Thyroid gland (tissue), 4 donors: Measurements from ENCODE around the gene GSN. TPM values are rescaled to one million over a fixed set of nuclear protein-coding genes. Genes with fewer than 3 reads are reported as not detected.
A peak's percentile ranks its signal among the peaks of the same experiment; 100 is the strongest.

Experiments used
- DNase-seq, 2 donors: peaks; one replicate each; pipeline ENCODE4 v3.0.0-alpha.2; 2019
- H3K27ac ChIP-seq, 3 donors: fragments of 200-600 bp; sonication (generic); 1 replicate in 2 of 3; 2 replicates in 1 of 3; pipeline ENCODE4 v1.5.1; 2016 to 2019; ENCODE audit warnings: mild to moderate bottlenecking in 1 of 3, moderate library complexity in 1 of 3
- H3K27me3 ChIP-seq: fragments of 200-600 bp; sonication (generic); one replicate; pipeline ENCODE4 v1.5.1; 2019
- H3K36me3 ChIP-seq, 2 donors: fragments of 200-600 bp; sonication (generic); one replicate each; pipeline ENCODE4 v1.5.1; 2016 to 2019
- H3K4me1 ChIP-seq, 2 donors: fragments of 200-600 bp; sonication (generic); one replicate each; pipeline ENCODE4 v1.5.1; 2017 to 2019
- H3K4me3 ChIP-seq, 3 donors: fragments of 200-600 bp; sonication (generic); replicated peaks in 1 of 3; 1 replicate in 2 of 3; 2 replicates in 1 of 3; pipeline ENCODE4 v1.5.1; 2016; ENCODE audit warnings: mild to moderate bottlenecking in 1 of 3
- H3K9me3 ChIP-seq: fragments of 200-600 bp; sonication (generic); one replicate; pipeline ENCODE4 v1.5.1; 2017
- POLR2A ChIP-seq, 2 donors: fragments of 450-650 bp; IDR thresholded peaks; one replicate each; pipeline ENCODE4 v1.6.1; 2017; ENCODE audit warnings: antibody characterized with exemption in 2 of 2, mild to moderate bottlenecking in 2 of 2, moderate library complexity in 1 of 2
- WGBS, 2 donors: methylation state at CpG; one replicate each; pipeline ENCODE4 v1.1.5; 2017; 5-methylcytosine and 5-hydroxymethylcytosine counted together
- intact Hi-C: fragments of 100-400 bp; cut with DNase I; formaldehyde crosslinking; loops from one replicate; pipeline ENCODE4 v1.15.1; 2023
- total RNA-seq, 4 donors: library from RNA; depleted of rRNA; stranded (reverse); fragments of >200 nt; gene quantifications; one replicate each; pipeline ENCODE4 v1.2.3, GENCODE V29; 2016
- TF ChIP-seq, protein P1 (sequence below), 6 experiments: fragments of 200-600 bp in 3 of 6; fragments of 450-650 bp in 3 of 6; sonication (generic) in 3 of 6; IDR thresholded peaks; one replicate each; pipeline ENCODE4 v1.5.1; 2016 to 2019; ENCODE audit warnings: antibody characterized with exemption in 6 of 6, mild to moderate bottlenecking in 2 of 6, inconsistent platforms in 1 of 6, moderate library complexity in 1 of 6

GSN gene
- total RNA-seq, 4 donors from 2014 or later: 1,151 to 1,624 (median 1,443) TPM

DNA sequence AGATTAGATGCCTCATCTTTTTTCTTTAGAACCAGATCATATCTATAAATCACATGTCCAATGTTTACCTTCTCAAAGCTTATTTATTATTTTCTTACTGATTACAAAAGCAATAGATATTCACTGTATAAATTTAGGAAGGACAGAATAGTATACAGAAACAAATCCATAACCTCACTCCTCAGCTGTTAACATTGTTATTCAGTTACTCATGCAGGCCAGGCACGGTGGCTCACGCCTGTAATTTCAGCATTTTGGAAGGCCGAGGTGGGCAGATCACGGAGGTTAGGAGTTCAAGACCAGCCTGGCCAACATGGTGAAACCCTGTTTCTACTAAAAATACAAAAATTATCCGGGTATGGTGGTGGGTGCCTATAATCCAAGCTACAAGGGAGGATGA, 86.8 kb downstream of the GSN start:
- no peak for DNase-seq
- no peak overlapping the region for H3K4me3 ChIP-seq
- peaks cover 15 to 48% of the 10 kb centered on the region in 2 donors for H3K4me1 ChIP-seq
- H3K36me3 ChIP-seq: peaks cover 6 to 7% of the 10 kb centered on the region in 2 donors
- intact Hi-C loops: no loop called here
- peak overlapping the region in 2 of 3 donors; percentile 1 to 59 for H3K27ac ChIP-seq
- no peaks in the 10 kb centered on the region for H3K9me3 ChIP-seq
- TF ChIP-seq, protein P1, sequence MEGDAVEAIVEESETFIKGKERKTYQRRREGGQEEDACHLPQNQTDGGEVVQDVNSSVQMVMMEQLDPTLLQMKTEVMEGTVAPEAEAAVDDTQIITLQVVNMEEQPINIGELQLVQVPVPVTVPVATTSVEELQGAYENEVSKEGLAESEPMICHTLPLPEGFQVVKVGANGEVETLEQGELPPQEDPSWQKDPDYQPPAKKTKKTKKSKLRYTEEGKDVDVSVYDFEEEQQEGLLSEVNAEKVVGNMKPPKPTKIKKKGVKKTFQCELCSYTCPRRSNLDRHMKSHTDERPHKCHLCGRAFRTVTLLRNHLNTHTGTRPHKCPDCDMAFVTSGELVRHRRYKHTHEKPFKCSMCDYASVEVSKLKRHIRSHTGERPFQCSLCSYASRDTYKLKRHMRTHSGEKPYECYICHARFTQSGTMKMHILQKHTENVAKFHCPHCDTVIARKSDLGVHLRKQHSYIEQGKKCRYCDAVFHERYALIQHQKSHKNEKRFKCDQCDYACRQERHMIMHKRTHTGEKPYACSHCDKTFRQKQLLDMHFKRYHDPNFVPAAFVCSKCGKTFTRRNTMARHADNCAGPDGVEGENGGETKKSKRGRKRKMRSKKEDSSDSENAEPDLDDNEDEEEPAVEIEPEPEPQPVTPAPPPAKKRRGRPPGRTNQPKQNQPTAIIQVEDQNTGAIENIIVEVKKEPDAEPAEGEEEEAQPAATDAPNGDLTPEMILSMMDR (IDR thresholded peaks at IDR 0.05): no peak
- 89 to 90% methylated on average over 5 of the region's 5 CpGs for WGBS, 2 donors
- H3K27me3 ChIP-seq: no peaks in the 10 kb centered on the region

DNA sequence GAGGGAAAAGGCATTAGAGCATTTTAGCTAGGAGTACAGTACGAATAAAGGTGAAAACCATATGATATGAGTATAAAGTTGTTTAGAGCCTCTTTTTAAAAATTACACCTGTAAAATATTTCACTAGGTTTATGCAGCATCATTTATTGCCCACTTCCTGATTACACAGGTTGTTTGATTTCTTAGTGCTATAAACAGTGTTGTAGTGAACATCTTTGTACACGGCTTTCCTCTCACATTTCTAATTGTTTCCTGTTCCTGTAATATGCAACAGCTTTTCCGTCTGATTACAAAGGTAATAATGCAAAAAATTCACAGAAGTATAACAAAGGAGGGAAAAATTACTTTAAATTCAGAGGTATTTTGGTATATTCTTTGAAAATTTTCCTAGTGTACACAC, 89.0 kb downstream of the GSN start:
- Histone ChIP-seq H3K4me3 (no peak overlapping the region), H3K36me3 (peaks cover 6 to 7% of the 10 kb centered on the region in 2 donors), H3K9me3 (no peaks in the 10 kb centered on the region), H3K4me1 (peaks cover 30 to 47% of the 10 kb centered on the region in 2 donors), H3K27ac (peak overlapping the region in 2 of 3 donors; percentile 46 to 53), H3K27me3 (no peaks in the 10 kb centered on the region)
- TF ChIP-seq, protein P1 (IDR thresholded peaks at IDR 0.05): no peak
- TF ChIP-seq POLR2A (IDR thresholded peaks at IDR 0.05): no peak
- intact Hi-C loops: no loop called here
- WGBS, 2 donors: 86 to 88% methylated on average over 3 of the region's 3 CpGs
- no peak for DNase-seq

DNA sequence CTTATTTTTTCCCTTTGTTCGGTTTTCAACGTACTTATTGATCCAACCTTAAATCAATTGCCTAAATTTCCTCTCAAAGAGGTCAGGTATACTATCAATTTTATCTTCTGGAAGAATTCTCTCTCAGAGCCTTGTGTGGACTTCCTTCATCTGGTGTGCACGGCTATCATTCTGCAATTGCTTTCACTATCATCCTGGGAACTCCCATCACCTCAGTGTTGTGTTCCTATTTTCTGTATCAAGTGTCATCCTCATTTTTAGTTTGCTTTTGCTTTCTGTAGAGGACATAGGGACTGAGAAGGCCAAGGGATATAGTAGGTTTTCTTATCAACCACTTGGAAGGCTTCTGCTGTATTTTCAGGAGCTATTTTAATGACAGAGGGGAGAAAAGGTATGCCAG, 90.8 kb downstream of the GSN start:
- peaks cover 0 to 6% of the 10 kb centered on the region in 2 donors for H3K36me3 ChIP-seq
- TF ChIP-seq, protein P1 (IDR thresholded peaks at IDR 0.05): no peak
- no peak for TF ChIP-seq POLR2A (IDR thresholded peaks at IDR 0.05)
- H3K4me3 ChIP-seq: no peak overlapping the region
- H3K27me3 ChIP-seq: no peaks in the 10 kb centered on the region
- no peak for DNase-seq
- H3K4me1 ChIP-seq: peaks cover 46 to 63% of the 10 kb centered on the region in 2 donors
- intact Hi-C loops: no loop called here
- peak overlapping the region; percentile 33 to 83 (median 82) for H3K27ac ChIP-seq
- WGBS, 2 donors: 66 to 82% methylated on average over 3 of the region's 3 CpGs
- no peaks in the 10 kb centered on the region for H3K9me3 ChIP-seq

DNA sequence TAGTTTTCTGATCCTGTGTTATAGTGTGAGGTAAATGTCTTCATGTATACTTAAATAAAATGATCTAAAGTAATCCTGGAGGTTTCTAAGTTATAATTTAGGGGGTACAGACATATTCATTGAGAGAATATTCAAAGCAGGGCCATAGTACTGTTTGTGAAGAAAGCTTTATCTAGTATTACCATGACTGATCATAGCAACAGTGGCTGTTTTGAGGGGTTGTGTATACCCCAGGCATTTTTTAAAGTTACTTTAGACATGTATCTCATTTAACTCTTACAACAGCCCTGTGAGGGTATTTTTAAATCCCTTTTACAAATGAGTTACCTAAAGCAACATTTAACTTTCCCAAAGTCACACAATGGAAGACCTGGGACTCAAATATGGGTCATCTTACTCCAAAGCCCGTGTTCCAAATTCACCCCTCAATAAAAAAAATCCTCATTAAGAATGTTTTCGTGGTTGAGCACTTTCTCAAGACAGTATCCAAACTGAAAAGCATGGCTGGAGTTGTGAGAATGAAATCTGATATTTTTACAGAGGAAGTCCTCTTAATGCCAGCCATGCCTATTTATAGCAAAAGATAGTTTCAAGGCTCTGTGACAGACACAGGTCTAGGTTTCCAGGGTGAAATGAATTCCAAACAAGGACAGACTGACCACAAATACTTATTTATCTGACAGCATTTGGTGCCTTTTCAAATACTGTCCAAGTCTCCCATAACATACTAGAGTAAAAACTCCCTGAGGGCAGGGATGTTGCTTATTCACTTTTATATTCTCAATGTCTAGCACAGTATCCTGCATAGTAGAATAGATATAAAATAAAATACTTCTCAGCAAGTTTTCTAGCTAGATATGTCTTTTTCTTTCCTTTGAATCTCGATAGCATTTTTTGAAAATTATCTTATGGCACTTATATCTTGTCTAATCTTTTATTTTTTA, 91.7 kb downstream of the GSN start:
- H3K4me3 ChIP-seq: no peak overlapping the region
- H3K27me3 ChIP-seq: no peaks in the 10 kb centered on the region
- H3K4me1 ChIP-seq: peaks cover 54 to 72% of the 10 kb centered on the region in 2 donors
- H3K9me3 ChIP-seq: no peaks in the 10 kb centered on the region
- intact Hi-C loops: no loop called here
- no peak for TF ChIP-seq POLR2A (IDR thresholded peaks at IDR 0.05)
- TF ChIP-seq, protein P1 (IDR thresholded peaks at IDR 0.05): no peak
- DNase-seq: no peak
- peak overlapping the region; percentile 75 to 83 (median 82) for H3K27ac ChIP-seq
- no peaks in the 10 kb centered on the region for H3K36me3 ChIP-seq
- 43 to 45% methylated on average over 3 of the region's 3 CpGs for WGBS, 2 donors
